ENCODE results near the gene NLN. TPM values are rescaled to one million over a fixed set of nuclear protein-coding genes. Genes with fewer than 3 reads are reported as not detected.
"Not testable (repeated sequence)": the region's sequence is repeated elsewhere in the genome, so short reads cannot be mapped to it uniquely, and the experiment has no call there.

NLN gene
- total RNA-seq, 2 donors from 2014 or later: 17.6 to 20.4 TPM

DNA sequence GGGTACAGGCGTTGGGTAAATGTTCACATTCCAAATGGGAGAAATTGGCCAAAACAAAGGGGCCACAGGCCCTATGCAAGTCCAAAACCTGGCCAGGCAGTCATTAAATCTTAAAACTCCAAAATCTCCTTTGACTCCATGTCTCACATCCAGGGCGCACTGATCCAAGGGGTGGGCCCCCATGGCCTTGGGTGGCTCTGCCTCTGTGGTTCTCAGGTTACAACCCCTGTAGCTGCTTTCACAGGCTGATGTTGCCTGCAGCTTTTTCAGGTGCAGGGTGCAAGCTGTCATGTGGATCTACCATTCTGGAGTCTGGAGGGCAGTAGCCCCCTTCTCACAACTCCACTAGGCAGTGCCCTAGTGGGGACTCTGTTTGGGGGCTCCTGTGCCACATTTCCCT lies 44.8 kb downstream of the NLN start:
- no peak for DNase-seq (ENCODE audit: low spot score)
- intact Hi-C loops (cut with DNase I): no loop called here

DNA sequence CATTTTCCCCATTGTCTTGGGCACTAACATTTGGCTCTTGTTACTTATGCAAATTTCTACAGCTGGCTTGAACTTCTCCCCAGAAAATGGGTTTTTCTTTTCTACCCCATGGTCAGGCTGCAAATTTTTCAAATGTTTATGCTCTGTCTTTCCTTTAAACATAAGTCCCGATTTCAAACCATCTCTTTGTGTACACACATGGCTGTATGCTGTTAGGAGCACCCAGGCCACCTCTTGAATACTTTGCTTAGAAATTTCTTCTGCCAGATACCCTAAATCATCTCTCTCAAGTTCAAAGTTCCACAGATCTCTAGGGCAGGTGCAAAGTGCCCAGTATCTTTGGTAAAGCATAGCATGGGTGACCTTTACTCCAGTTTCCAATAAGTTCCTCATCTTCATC lies 45.6 kb downstream of the NLN start:
- intact Hi-C loops (cut with DNase I): no loop called here
- DNase-seq (ENCODE audit: low spot score): no peak

GRCh38 chr5:65768723-65769346 lies 46.8 kb downstream of the NLN start:
- intact Hi-C loops (cut with DNase I): no loop called here
- DNase-seq (ENCODE audit: low spot score): no peak

DNA sequence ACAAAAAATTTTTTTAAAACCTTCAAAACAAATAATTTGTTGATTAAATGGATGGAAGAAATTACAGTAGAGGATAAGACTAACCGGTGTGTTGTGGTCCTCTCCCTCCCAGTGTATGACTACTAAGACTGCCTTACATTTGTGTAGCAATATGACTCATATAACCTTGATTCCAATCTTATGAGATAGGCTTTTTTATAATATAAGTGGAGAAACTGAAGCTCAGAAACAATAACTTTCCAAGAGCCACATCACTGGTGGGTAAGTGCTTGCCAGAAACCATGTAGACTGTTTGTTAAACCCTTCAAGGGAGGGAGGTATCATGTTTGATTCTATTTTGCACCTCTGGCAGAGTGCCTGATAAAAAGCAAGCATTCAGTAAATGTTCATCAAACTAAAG lies 47.5 kb downstream of the NLN start:
- intact Hi-C loops (cut with DNase I): no loop called here
- DNase-seq (ENCODE audit: low spot score): no peak

DNA sequence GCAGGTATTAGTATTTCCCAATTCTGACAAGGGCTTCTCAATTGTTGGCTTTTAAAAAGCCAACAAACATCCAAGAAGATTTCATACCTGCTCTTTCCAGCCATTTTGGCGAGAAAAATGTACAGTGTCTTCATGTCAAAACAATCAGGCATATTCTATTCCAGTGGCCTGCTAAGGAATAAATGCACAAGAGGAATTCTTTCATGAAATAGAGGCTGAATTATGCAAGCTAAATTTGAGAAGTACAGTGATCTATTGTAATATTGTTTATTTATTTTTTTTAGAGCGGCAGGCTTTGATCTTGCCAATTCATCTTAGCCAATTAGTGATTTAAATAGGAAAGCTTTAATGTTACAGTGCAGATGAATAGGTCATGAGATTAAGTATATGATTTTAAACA lies 49.3 kb downstream of the NLN start:
- DNase-seq (ENCODE audit: low spot score): no peak
- intact Hi-C loops (cut with DNase I): no loop called here

- DNase-seq (ENCODE audit: low spot score); intact Hi-C loops (cut with DNase I): not testable (repeated sequence)
Measured at GRCh38 chr5:65772963-65773362, 51.0 kb downstream of the NLN start.

- intact Hi-C loops (cut with DNase I): no loop called here
- no peak for DNase-seq (ENCODE audit: low spot score)
Measured at GRCh38 chr5:65774346-65774745, 52.3 kb downstream of the NLN start.

GRCh38 chr5:65775476-65775875 lies 53.5 kb downstream of the NLN start:
- DNase-seq (ENCODE audit: low spot score): no peak
- intact Hi-C loops (cut with DNase I): no loop called here

GRCh38 chr5:65776441-65777141 lies 54.6 kb downstream of the NLN start:
- no peak for DNase-seq (ENCODE audit: low spot score)
- intact Hi-C loops (cut with DNase I): no loop called here

GRCh38 chr5:65778126-65778525 lies 56.1 kb downstream of the NLN start:
- no peak for DNase-seq (ENCODE audit: low spot score)
- intact Hi-C loops (cut with DNase I): no loop called here

DNA sequence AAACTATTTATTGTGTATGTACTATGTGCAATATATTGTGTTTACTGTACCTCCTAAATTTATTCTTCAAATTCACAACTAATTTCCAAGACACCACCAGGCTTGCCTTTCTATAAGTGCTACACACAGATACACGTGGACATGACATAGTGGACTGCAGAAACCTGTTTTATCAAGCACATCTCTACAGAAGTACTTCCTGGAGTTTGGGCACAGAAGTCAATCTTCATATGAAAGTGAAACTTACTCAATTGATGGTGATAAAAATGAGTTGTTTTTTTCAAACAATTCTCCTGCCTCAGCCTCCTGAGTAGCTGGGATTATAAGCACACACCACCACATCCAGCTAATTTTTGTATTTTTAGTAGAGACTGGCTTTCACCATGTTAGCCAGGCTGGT lies 57.6 kb downstream of the NLN start:
- intact Hi-C loops (cut with DNase I): no loop called here
- no peak for DNase-seq (ENCODE audit: low spot score)

DNA sequence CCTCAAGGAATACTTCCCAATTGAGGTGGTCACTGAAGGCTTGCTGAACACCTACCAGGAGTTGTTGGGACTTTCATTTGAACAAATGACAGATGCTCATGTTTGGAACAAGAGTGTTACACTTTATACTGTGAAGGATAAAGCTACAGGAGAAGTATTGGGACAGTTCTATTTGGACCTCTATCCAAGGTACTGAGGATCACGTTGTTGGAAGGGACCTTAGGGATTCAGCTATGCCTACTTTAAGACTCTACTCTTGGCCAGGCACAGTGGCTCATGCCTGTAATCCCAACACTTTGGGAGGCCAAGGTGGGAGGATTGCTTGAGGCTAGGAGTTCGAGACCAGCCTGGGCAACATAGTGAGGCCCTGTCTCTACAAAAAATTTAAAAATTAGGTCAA lies 66.3 kb downstream of the NLN start:
- DNase-seq (ENCODE audit: low spot score); intact Hi-C loops (cut with DNase I): not testable (repeated sequence)

- intact Hi-C loops (cut with DNase I): no loop called here
- DNase-seq (ENCODE audit: low spot score): no peak
Measured at GRCh38 chr5:65790371-65791163, 68.6 kb downstream of the NLN start.

DNA sequence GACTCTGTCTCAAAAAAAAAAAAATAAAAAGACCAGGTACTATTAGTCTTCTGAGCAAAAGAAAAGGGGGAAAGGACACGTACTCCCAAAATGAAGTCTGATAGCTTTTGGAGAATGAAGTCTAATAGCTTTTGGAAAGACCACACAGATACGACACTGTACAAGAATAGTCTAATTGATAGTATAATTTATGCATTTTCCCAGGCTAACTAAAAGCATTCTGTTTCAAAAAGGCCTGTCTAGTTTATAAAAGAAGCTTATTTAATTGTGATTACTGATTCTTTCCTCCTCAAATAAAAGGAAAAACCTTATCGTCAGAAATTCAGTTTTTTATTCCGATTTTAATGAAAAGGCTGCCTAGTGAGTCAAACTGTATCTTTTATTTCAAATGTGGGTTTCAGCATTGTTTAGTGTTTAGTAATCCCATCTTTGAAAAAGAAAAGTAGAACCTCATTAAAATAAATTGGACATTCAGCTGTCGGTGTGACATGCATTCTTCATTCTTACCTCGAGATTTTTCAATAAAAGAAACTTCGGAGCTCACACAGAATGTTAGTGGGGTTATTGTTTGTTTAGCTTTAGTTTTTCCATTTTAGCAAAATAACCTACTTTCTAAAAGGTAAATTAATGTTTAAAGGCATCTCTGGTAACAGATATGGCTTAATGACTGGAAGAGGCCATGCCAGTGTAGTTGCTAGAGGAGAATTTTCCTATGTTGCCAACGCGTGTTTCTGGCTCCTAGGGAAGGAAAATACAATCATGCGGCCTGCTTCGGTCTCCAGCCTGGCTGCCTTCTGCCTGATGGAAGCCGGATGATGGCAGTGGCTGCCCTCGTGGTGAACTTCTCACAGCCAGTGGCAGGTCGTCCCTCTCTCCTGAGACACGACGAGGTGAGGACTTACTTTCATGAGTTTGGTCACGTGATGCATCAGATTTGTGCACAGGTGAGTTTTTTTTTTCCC lies 70.0 kb downstream of the NLN start:
- DNase-seq (ENCODE audit: low spot score): no peak
- intact Hi-C loops (cut with DNase I): no loop called here

GRCh38 chr5:65796269-65796668 lies 74.3 kb downstream of the NLN start:
- intact Hi-C loops (cut with DNase I): no loop called here
- no peak for DNase-seq (ENCODE audit: low spot score)

DNA sequence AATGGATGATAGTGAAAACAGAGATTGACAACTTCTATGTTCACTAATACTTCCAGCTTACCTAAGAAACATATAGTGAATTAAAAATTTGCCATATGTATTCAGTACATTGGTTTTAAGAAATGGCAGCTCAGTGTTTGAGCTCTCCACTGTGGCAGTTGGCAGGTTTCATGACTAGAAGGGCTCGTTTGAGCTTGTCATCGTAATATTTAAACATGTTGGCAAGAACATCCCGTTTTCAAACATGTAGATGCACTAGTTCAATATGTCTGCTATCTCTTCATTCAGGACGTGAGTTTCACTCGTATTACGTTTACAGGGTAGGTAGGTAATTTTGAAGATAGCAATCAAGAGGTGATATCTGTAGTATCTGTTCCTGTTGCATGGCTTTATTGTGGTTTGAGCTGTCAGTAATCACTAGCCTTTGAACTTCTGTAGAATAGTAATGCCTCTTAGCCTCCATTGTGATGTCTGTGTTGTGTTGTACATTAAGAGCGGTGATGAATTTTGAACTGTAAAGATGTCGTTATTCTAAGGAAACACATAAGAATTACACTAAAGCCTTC lies 74.8 kb downstream of the NLN start:
- intact Hi-C loops (cut with DNase I): no loop called here
- DNase-seq (ENCODE audit: low spot score): no peak

DNA sequence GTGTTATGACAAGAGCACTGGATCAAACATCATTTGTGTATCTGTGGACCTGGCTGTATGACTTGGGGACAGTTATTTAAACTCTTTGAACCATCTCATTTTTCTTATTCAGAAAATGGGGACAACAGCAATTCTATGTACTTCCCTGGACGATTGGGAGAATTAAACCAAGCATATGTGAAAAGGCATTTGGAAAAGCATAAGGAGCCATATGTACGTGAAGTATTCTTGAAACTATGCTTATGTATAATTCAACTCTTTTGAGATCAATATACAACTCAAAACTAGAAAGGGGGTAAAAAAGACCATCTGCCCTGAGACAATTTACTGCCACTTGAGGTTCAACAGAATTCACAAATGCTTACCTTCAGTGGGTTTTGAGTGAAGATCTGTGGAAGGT lies 75.5 kb downstream of the NLN start:
- DNase-seq (ENCODE audit: low spot score): no peak
- intact Hi-C loops (cut with DNase I): no loop called here

GRCh38 chr5:65799857-65800256 lies 77.9 kb downstream of the NLN start:
- intact Hi-C loops (cut with DNase I): no loop called here
- no peak for DNase-seq (ENCODE audit: low spot score)

- intact Hi-C loops (cut with DNase I): no loop called here
- no peak for DNase-seq (ENCODE audit: low spot score)
Measured at GRCh38 chr5:65800775-65801174, 78.8 kb downstream of the NLN start.

All from posterior vena cava (tissue), 2 donors.